ENCODE measurements around the gene CDCP2. TPM values are rescaled to one million over a fixed set of nuclear protein-coding genes. Genes with fewer than 3 reads are reported as not detected.

CDCP2 gene
- total and polyA plus RNA-seq, 2 of the 8 experiments (the other 6 are each of a cell fraction or from before 2014, with no cell fraction given), result not detected

GRCh38 chr1:54099061-54099610 lies 53.7 kb downstream of the CDCP2 start:
- no peak overlapping the region for H3K4me3 ChIP-seq (ENCODE audit: extremely low read depth in 1 of 4, insufficient read depth in 2 of 4, low read depth in 3 of 4, low read length in 4 of 4)
- no peak overlapping the region for H2BK120ac ChIP-seq (replicated peaks; ENCODE audit: low read depth, low read length)
- H3K56ac ChIP-seq (replicated peaks; ENCODE audit: insufficient read length, low read depth, low read length), result no peak overlapping the region
- no peak overlapping the region for H2BK12ac ChIP-seq (ENCODE audit: low read depth, low read length)
- POLR2A ChIA-PET (ENCODE audit: partially characterized antibody), result interaction anchor here (0.8 kb wide), 1 partner anchor 391 kb away, joined by 3 read pairs; no protein-coding TSS in a partner anchor
- H4K20me1 ChIP-seq (replicated peaks in 1 of 2; ENCODE audit: control insufficient read depth in 1 of 2, insufficient read depth in 2 of 2, low read length in 2 of 2), result no peaks in the 10 kb centered on the region
- H2BK15ac ChIP-seq (ENCODE audit: low read length), result no peak overlapping the region
- H3K36me3 ChIP-seq (ENCODE audit: control insufficient read depth in 2 of 4, insufficient read depth in 4 of 4, low read length in 3 of 4), result no peaks in the 10 kb centered on the region
- no peak overlapping the region for H3K14ac ChIP-seq (ENCODE audit: insufficient read length)
- no peaks in the 10 kb centered on the region for H3K9me3 ChIP-seq (ENCODE audit: insufficient read depth in 2 of 2, low read depth in 1 of 2, low read length in 1 of 2)
- no peak overlapping the region for H3K4me2 ChIP-seq (ENCODE audit: insufficient read depth in 1 of 2, low read depth in 2 of 2, low read length in 2 of 2)
- no peak overlapping the region for H3K4ac ChIP-seq (replicated peaks; ENCODE audit: insufficient read length, low read depth, low read length)
- no peak overlapping the region for H3K27ac ChIP-seq (ENCODE audit: low read depth, low read length)
- H4K91ac ChIP-seq (replicated peaks; ENCODE audit: insufficient read length, low read length), result no peak overlapping the region
- no peaks in the 10 kb centered on the region; a peak in 1 of 7 replicates for H3K4me1 ChIP-seq (replicated peaks in 1 of 4; ENCODE audit: control insufficient read depth in 3 of 4, insufficient read depth in 4 of 4, low read length in 3 of 4)
- no peak overlapping the region for H4K5ac ChIP-seq (ENCODE audit: insufficient read length, low read depth, low read length)
- FAIRE-seq (no peak), DNase-seq (ENCODE audit: low read depth in 1 of 2, low spot score in 2 of 2) (no peak)
- H4K8ac ChIP-seq (ENCODE audit: extremely low read depth, insufficient read depth, low read length), result no peak overlapping the region
- H3K23me2 ChIP-seq (ENCODE audit: low read depth, low read length), result no peaks in the 10 kb centered on the region
- H3K9ac ChIP-seq (replicated peaks in 1 of 4; ENCODE audit: extremely low read depth in 1 of 4, low read depth in 3 of 4, low read length in 3 of 4), result no peak overlapping the region
- H3K79me1 ChIP-seq (ENCODE audit: low read depth, low read length), result no peaks in the 10 kb centered on the region
- no peak overlapping the region for H3K23ac ChIP-seq (ENCODE audit: insufficient read length)
- no peak overlapping the region for H3K18ac ChIP-seq (ENCODE audit: extremely low read depth, low read length)
- H3K79me2 ChIP-seq (ENCODE audit: control insufficient read depth in 1 of 2, insufficient read depth in 2 of 2, low read length in 2 of 2), result no peaks in the 10 kb centered on the region
- H2BK5ac ChIP-seq (ENCODE audit: low read depth, low read length), result no peak overlapping the region
- H2BK20ac ChIP-seq (ENCODE audit: low read length), result no peak overlapping the region
- 84% methylated on average over 6 of the region's 6 CpGs; no CpG with 5 or more reads in 1 of the 2 experiments for WGBS, 2 experiments (ENCODE audit: extremely low coverage in 1 of 2, insufficient coverage in 1 of 2, insufficient read length in 1 of 2, insufficient replicate concordance in 2 of 2, low coverage in 1 of 2, low lambda C conversion rate in 2 of 2, missing lambda C conversion rate in 1 of 2)
- CTCF ChIA-PET (ENCODE audit: partially characterized antibody), result interaction anchor here (0.6 to 3.2 kb wide), 4 partner anchors 13 to 643 kb away, joined by 3 to 8 read pairs (median 6); no protein-coding TSS in a partner anchor
- no peak overlapping the region for H2AK5ac ChIP-seq (ENCODE audit: low read depth, low read length)
- no peak overlapping the region for H2AFZ ChIP-seq (ENCODE audit: low read length)
- H3K27me3 ChIP-seq (replicated peaks in 1 of 4; ENCODE audit: control insufficient read depth in 3 of 4, extremely low read depth in 1 of 4, insufficient read depth in 3 of 4, low read length in 3 of 4), result no peaks in the 10 kb centered on the region
- no peak for TF ChIP-seq HDAC2 (IDR thresholded peaks at IDR 0.05; ENCODE audit: borderline replicate concordance in 1 of 2, low read depth in 2 of 2, low read length in 2 of 2)
- TF ChIP-seq TEAD4 (IDR thresholded peaks at IDR 0.05; ENCODE audit: low read depth, low read length), result no peak
- TF ChIP-seq GTF2F1 (IDR thresholded peaks at IDR 0.05; ENCODE audit: borderline replicate concordance, low read depth, low read length), result no peak
- TF ChIP-seq TAF1 (IDR thresholded peaks at IDR 0.05; ENCODE audit: low read depth, low read length), result no peak
- no peak for TF ChIP-seq E2F6 (IDR thresholded peaks at IDR 0.05)
- no peak for TF ChIP-seq POU5F1 (IDR thresholded peaks at IDR 0.05; ENCODE audit: low read depth, low read length)
- no peak for TF ChIP-seq TBP (IDR thresholded peaks at IDR 0.05; ENCODE audit: low read depth, low read length)
- no peak for TF ChIP-seq EZH2 (IDR thresholded peaks at IDR 0.05; ENCODE audit: low read depth, low read length, severe bottlenecking)
- no peak for TF ChIP-seq MAFK (IDR thresholded peaks at IDR 0.05; ENCODE audit: low read depth, low read length)
- no peak for TF ChIP-seq EP300 (IDR thresholded peaks at IDR 0.05; ENCODE audit: borderline replicate concordance in 1 of 2, low read depth in 2 of 2, low read length in 2 of 2)
- no peak for TF ChIP-seq PHF8 (conservative IDR thresholded peaks at IDR 0.05; ENCODE audit: low read depth, low read length)
- no peak for TF ChIP-seq KDM4A (IDR thresholded peaks at IDR 0.05; ENCODE audit: low read depth, low read length, severe bottlenecking)

Measured in H1 (cell line).